Measurements from ENCODE around the gene MINDY4.

The MINDY4 gene

DNA sequence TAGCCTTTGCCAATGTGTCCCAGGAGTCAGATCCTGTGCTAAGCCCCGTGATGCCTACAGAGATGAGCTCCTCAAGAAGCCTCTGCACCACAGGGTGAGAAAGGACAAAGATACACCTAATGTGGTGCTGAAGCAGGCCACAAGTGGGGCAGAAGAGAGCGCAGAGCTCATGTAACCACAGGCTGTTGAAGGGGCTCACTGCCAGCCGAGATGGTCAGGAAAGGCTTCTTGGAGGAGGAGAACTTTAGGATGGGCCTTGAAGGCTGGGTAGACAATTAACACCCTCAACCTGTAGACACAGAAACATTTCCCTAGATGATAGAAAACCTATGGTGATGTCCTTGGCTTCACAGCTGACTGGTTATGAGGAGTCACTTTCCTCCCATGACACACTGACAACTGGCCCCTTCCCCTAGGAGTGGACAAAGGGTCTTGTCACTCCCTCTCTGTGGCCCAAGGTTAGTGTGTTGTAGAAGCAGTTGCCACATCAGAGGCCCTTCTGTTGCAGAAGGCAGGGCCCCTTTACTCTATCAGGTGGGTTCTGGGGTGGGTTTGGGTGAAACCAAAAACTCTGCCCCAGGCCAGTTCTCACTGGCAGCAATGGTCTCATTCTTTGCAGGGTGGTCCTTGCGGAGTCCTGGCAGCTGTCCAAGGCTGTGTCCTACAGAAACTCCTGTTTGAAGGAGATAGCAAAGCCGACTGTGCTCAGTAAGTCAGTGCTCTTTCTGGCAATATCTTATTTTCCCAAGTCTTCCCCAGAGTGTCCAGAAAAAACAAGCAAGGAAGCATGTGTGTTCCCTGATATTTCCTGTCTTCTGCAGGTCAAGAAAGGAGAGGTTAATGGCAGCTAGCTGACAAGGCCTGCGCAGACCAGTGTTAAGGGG is 69.2 kb downstream of the MINDY4 start:
- TF ChIP-seq, protein P1, sequence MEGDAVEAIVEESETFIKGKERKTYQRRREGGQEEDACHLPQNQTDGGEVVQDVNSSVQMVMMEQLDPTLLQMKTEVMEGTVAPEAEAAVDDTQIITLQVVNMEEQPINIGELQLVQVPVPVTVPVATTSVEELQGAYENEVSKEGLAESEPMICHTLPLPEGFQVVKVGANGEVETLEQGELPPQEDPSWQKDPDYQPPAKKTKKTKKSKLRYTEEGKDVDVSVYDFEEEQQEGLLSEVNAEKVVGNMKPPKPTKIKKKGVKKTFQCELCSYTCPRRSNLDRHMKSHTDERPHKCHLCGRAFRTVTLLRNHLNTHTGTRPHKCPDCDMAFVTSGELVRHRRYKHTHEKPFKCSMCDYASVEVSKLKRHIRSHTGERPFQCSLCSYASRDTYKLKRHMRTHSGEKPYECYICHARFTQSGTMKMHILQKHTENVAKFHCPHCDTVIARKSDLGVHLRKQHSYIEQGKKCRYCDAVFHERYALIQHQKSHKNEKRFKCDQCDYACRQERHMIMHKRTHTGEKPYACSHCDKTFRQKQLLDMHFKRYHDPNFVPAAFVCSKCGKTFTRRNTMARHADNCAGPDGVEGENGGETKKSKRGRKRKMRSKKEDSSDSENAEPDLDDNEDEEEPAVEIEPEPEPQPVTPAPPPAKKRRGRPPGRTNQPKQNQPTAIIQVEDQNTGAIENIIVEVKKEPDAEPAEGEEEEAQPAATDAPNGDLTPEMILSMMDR (IDR thresholded peaks at IDR 0.05; ENCODE audit: insufficient read depth, low read depth, low read length, missing control alignments): no peak
- no peak overlapping the region for H3K4me3 ChIP-seq (ENCODE audit: low read depth, low read length)
- DNase-seq (ENCODE audit: low read depth): no peak

- TF ChIP-seq, protein P1 (IDR thresholded peaks at IDR 0.05; ENCODE audit: insufficient read depth, low read depth, low read length, missing control alignments): no peak
- H3K4me3 ChIP-seq (ENCODE audit: low read depth, low read length): no peak overlapping the region
- no peak for DNase-seq (ENCODE audit: low read depth)
Observed at GRCh38 chr7:30841025-30841735, 70.0 kb downstream of the MINDY4 start.

DNA sequence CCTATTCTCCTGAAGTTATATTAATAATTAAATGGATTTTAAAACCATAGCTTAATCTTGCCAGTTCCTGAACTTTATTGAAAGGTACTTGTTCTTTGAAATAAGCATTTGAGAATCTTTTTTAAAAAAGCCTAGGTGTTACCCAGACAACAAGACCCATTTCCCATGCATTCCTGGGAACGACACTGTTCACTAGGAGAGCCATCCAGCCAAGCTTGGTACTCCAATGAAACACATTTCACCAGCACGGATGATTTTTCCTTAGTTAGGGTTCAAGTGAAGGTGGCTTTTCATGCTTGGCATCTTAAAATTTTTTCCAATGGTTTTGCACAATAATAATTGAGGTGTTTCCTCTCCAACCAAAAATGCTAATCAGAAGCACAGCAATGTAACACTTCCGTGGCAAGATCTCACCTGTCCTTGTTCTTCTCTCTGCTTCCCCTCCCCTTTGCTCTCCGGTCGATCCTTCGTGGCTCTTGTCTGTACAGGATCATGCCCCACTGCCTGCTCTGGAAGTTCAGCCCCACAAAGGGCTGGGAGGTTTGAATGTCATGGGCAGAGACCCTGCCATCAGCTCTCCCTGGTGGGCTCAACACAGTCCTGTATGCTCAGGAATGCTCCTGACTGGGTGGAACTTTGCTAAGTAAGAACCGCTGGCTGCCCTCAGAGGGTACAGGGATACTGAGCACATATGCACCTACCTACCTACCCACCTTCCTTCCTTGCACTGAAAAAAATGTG is 70.8 kb downstream of the MINDY4 start:
- DNase-seq (ENCODE audit: low read depth): no peak
- no peak overlapping the region for H3K4me3 ChIP-seq (ENCODE audit: low read depth, low read length)
- TF ChIP-seq, protein P1 (IDR thresholded peaks at IDR 0.05; ENCODE audit: insufficient read depth, low read depth, low read length, missing control alignments): no peak

- H3K4me3 ChIP-seq (ENCODE audit: low read depth, low read length): no peak overlapping the region
- TF ChIP-seq, protein P1 (IDR thresholded peaks at IDR 0.05; ENCODE audit: insufficient read depth, low read depth, low read length, missing control alignments): no peak
- no peak for DNase-seq (ENCODE audit: low read depth)
Observed at GRCh38 chr7:30842542-30843451, 71.6 kb downstream of the MINDY4 start.

DNA sequence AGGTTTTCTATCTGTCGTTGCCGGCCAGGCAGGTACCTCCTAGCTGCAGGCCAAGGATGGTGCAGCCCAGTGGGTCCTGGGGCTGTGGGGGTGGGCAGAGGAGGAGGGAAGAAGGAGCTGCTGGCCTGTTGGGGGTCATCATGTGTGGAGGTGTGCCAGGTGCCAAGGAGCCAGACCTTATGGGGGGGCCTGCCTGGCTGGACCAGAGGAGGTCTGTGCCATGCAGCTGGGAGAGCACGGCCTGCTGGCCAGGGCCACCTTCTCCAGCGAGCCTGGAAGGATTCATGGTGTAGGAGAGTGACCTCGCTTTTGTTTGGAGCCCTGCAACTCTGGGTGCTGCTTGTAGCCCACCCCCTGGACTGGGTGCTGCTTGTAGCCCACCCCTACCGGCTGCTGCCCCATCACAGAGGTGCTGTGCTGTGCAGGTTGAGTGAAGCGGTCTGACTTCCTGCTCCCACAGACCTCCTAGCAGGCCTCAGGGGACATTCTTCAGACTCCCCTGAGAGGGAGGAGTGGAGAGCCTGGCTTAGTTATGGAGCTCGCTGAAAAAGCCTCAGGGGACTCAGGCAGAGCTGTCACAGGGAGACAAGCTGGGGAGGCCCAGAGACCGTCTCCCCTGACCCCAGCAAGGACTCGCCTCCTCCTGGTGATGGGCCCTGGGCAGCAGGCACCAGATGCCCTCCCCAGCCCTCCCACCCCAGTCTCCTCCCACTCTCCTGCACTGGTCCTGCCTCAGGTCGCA is 72.7 kb downstream of the MINDY4 start:
- DNase-seq (ENCODE audit: low read depth): no peak
- TF ChIP-seq, protein P1 (IDR thresholded peaks at IDR 0.05; ENCODE audit: insufficient read depth, low read depth, low read length, missing control alignments): no peak
- no peak overlapping the region for H3K4me3 ChIP-seq (ENCODE audit: low read depth, low read length)

Measured in GM12865 (cell line).